Activated CD4-positive, alpha-beta T cell treated with anti-CD3 and anti-CD28 coated beads for 1 hour (primary cell): Measurements from ENCODE around the gene DQX1.
"Not testable (repeated sequence)": the region's sequence is repeated elsewhere in the genome, so short reads cannot be mapped to it uniquely, and the experiment has no call there.

Source experiments
- DNase-seq: peaks from one replicate; pipeline ENCODE4 v3.0.0-alpha.2; 2020

DQX1 gene

GRCh38 chr2:74491648-74492544 is 34.1 kb downstream of the DQX1 start:
- no peak for DNase-seq

DNA sequence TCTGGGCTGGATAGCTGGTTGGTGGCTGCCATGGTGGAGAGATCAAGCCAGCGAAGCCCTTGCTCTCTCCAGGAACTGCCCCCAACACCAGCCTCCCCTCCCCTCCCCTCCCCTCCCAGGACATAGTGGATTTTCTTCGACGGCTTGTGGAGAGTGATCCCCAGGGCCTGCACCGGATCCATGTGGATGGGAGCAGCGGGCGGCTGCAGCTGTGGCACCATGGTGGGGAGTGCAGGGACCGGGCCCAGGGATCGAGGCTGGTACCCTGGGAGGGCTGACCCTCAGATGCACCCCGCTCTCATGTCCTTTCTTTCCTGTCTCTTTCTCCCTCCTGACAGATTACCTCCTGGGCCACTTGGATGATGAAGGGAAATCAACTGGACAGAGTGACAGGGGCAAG is 36.1 kb downstream of the DQX1 start:
- DNase-seq: no peak

DNA sequence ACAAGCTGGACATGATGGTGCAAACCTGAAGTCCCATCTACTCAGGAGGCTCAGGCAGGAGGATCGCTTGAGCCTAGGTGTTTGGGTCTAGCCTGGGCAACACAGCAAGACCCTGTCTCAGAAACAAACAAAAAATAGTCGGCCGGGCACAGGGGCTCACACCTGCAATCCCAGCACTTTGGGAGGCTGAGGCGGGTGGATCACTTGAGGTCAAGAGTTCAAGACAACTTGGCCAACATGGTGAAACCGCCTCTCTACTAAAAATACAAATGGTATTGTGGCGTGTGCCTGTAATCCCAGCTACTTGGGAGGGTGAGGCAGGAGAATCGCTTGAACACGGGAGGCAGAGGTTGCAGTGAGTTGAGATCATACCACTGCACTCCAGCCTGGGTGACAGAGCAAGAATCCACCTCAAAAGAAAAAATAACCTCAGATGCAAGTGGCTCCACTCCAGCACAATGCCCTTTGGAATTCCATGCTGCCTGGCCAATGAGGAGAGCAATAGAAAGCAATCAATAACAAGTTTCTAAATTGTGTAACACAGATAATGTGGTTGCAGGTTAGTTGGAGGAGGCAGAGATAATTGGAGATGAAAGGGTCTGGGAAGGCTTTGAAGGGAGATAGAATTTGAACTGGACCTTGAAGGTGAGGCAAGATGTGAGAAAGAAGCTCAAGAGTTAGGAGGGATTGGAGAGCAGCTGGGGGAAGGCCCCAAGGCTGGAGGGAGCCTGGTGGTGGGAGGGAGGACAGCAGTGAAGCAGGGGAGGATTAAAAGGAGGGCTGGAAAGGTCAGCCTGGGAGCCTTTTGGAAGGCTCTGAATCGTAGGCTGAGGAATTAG is 37.2 kb downstream of the DQX1 start:
- DNase-seq: no peak

DNA sequence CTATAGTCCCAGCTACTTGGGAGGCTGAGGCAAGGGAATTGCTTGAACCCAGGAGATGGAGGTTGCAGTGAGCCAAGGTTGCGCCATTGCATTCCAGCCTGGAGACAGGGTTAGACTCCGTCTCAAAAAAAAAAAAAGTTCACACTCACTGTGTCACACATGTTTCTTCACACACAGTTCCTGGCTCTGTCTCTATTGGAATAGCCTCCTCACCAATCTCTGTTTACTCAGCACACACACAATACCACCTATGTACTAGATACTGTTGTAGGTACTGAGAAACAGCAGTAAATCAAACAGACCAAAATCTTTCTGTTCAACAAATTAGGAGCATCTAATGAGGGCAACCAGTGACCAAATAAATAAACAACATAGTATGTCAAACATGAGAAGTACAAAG is 39.9 kb downstream of the DQX1 start:
- no peak for DNase-seq

GRCh38 chr2:74483675-74484164 is 42.3 kb downstream of the DQX1 start:
- not testable (repeated sequence) for DNase-seq

DNA sequence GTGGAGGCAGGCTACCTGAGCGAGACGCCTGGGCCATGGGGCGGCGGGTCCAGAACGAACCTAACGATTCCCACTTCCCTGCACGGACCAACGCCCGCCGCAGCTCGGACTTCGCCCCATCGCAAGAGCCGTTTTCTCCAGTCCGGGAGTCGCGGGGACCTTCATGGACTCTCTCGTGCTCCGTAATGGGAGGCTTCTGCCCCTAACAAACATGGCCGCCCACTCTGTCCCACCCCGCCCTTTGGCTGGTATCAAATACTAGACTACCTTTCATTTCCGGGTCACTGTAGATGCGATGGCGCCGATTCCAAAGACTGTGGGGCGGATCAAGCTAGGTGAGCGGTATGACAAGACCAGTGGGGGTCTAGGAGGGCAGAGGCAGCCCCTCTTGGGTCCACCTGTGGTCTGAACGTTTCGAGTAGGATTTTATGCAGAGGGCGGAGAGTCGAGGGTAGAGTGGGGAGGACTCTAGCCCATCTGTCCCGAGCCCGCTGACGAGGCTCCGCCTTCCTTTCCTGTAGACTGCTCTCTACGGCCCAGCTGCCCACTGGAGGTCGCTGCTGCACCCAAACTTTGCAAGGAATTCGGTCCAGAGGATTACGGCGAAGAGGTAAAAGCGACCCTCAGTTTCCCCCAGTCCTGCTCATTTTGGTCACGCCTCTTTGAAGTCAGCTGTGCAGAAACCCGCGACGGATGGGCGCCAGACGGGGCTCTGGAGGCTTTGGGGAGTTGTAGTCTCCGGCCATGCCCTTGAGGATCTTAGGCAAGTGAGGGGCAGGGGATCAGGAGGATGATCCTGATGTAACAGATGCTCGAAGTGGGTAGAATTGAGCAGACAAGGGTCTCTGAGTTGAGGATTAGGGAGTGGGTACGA is 43.0 kb downstream of the DQX1 start, which contains the start of the genes CCDC142 and TTC31:
TSS of gene CCDC142 (minus strand) at position 198 of the 874 bp plus-strand sequence. CDS start at position 37, 161 bp downstream.
TSS of gene TTC31 (plus strand) at position 281 of the 874 bp plus-strand sequence. CDS start at position 296, 15 bp downstream.
- DNase-seq: peak; percentile 88

DNA sequence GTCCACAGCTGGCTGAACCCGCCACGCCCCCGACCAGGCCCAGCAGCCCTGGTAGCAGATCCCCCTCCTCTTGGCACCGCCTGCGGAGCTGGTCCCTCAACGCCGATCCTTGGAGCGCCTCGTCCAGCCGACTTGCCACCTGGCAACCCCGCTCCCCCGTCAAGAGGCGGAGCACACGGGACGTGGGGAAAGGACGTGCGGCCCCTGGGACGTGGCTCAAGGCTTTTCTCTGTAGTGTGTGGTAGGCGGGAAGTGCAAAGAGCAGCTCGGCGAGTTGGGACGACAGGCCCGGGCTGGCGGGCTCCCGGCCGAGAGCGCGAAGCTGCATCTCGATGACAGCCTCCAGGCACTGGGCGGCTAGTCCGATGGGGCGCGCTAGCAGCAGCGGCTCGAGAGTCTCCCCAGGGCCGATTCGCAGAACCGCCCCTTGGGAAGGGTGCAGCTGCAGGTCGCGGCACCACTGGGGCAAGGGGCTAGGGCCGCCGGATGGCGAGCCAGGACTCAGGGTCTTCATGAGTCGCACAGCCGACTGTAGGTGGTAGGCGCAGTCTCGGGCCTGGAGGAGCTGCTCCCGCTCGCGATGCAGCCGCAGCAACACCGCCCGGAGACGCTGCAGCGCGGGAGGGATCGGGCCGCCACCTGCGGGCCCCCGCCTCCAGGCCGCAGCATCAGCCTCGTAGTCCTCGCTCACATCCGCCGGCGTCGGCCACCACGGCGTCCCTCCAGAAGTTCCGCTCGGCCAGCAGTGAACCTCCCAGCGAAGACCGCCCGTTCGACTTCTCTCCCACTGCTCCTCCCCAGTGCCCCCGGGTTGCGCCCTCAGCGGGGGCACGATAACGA is 43.9 kb downstream of the DQX1 start:
- no peak for DNase-seq

- no peak for DNase-seq
These were observed 44.6 kb downstream of the DQX1 start for GRCh38 chr2:74481431-74481830.

DNA sequence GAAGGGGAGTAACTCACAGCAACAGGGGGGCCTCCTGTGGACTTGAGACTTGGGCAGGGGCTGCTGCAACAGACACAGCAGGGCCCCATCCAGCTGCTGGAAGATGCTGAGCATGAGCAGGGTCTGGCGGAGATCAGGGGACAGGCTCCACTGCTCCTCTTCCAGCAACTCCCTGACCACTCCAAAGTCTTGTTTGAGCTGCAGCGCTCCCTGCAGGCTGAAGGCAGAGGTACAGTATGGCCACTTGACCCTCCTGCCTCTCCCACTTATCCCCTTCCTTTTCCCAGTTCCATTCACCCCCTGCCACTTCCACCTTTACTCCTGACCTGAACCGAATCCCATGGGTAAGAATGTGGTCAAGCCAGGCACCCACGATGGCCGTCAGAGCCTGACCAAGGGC is 51.1 kb downstream of the DQX1 start:
- DNase-seq: no peak

GRCh38 chr2:74474481-74474880 is 51.5 kb downstream of the DQX1 start:
- no peak for DNase-seq

DNA sequence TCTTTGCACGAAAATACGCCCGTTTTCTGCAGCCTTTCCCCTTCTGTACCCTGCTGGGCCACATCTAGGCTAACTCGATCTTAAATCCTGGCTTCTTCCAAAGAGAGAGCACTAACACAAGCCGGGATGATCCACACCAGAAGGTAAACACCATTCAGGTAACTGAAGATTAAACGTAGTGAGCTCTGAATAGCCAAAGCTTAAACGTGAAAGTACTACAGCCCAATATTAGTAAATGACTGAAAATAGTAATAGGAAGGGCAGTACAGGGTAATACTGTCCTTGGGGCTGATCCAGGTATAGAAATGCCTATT is 53.1 kb downstream of the DQX1 start:
- DNase-seq: no peak

- DNase-seq: peak; percentile 95
These were observed 53.7 kb downstream of the DQX1 start, which contains the start of gene MRPL53 for GRCh38 chr2:74472086-74472944. MRPL53 (minus strand) TSS chr2:74472680; CDS start chr2:74472660, 20 bp downstream.

DNA sequence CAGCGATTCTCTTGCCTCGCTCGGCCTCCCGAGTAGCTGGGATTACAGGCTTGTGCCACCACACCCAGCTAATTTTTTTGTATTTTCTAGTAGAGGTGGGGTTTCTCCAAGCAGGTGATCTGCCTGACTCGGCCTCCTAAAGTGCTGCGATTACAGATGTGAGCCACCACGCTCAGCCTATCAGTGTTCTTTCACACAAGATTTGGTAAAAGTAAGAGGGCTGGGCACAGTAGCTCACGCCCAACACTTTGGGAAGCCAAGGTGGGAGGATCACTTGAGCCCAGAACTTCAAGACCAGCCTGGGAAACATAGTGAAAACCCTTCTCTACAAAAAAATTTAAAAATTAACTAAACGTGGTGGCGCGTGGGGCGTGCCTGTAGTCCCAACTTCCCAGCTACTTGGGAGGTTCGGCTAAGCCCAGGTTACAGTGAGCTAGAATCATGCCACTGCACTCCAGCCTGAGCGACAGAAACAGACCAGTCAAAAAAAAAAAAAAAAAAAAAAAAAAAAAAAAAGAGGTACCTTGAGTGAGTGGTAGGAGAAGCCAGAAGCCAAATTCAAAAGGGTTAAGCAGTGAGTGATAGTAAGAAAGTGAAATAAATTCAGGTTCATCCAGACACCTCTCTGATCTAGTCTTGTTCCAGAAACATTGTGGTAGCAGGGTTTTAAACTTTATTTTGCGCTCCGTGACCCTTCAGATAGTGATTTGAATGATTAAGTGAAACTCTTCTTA is 54.5 kb downstream of the DQX1 start:
- DNase-seq: no peak

GRCh38 chr2:74470742-74471141 is 55.3 kb downstream of the DQX1 start:
- DNase-seq: not testable (repeated sequence)
